Kidney (tissue), 14 donors: ENCODE data around the gene TCERG1L. TPM values are rescaled to one million over a fixed set of nuclear protein-coding genes. Genes with fewer than 3 reads are reported as not detected.

ENCODE experiments used
- DNase-seq, 5 donors: peaks; one replicate each; pipeline ENCODE4 v3.0.0-alpha.2; 2013 to 2020
- FAIRE-seq: peaks from 2 replicates; lab custom pipeline; 2012; peaks lifted over from hg19 to GRCh38; lab: Jason Lieb, UNC
- H3K27ac ChIP-seq, 2 donors: one replicate each; pipeline ENCODE4 v1.7.0; 2013; ENCODE audit warnings: low read depth in 2 of 2, low read length in 2 of 2, inconsistent platforms in 1 of 2
- H3K27me3 ChIP-seq: one replicate; pipeline ENCODE4 v1.7.1; 2013; ENCODE audit warnings: low read length, inconsistent platforms; ENCODE audit not compliant: control insufficient read depth, insufficient read depth
- H3K36me3 ChIP-seq, 3 donors: one replicate each; pipeline versions ENCODE4 v1.7.0 to v1.7.1; 2013; ENCODE audit warnings: low read length in 3 of 3, control low read depth in 1 of 3, inconsistent platforms in 1 of 3; ENCODE audit not compliant: insufficient read depth in 3 of 3, control insufficient read depth in 2 of 3
- H3K4me1 ChIP-seq, 3 donors: one replicate each; pipeline versions ENCODE4 v1.7.0 to v1.7.1; 2013; ENCODE audit warnings: low read length in 3 of 3, inconsistent platforms in 1 of 3, low read depth in 1 of 3; ENCODE audit not compliant: control insufficient read depth in 2 of 3, insufficient read depth in 2 of 3
- H3K4me3 ChIP-seq, 3 donors: one replicate each; pipeline versions ENCODE4 v1.7.0 to v1.8.1; 2013; ENCODE audit warnings: low read length in 3 of 3, control low read depth in 1 of 3, inconsistent platforms in 1 of 3
- H3K9ac ChIP-seq, 3 donors: one replicate each; pipeline versions ENCODE4 v1.7.0 to v1.7.1; 2013; ENCODE audit warnings: low read length in 3 of 3, control low read depth in 1 of 3, inconsistent platforms in 1 of 3
- H3K9me3 ChIP-seq, 3 donors: one replicate each; pipeline versions ENCODE4 v1.7.0 to v1.7.1; 2013; ENCODE audit warnings: low read length in 3 of 3, control low read depth in 1 of 3, inconsistent platforms in 1 of 3; ENCODE audit not compliant: control insufficient read depth in 2 of 3, insufficient read depth in 1 of 3
- CTCF ChIP-seq: IDR thresholded peaks from 3 replicates; pipeline ENCODE4 v1.5.1; 2012; ENCODE audit warnings: mild to moderate bottlenecking, moderate library complexity, borderline replicate concordance; ENCODE audit not compliant: insufficient read depth; ENCODE audit errors: extremely low read depth
- intact Hi-C: fragments of 100-400 bp; cut with DNase I; formaldehyde crosslinking; loops from one replicate; pipeline ENCODE4 v1.11.1; 2022
- polyA plus RNA-seq: library from polyadenylated mRNA; stranded (reverse); fragments of 350-450 nt; fragmentation: Illumina TruSeq; extraction: RNeasy Lipid Tissue Mini Kit (QIAGEN cat#74804); gene quantifications from one replicate; pipeline ENCODE4 v1.2.3, GENCODE V29; 2014; ENCODE audit warnings: low read depth, low replicate concordance; ENCODE audit not compliant: insufficient read depth
- total RNA-seq: library from RNA; stranded (reverse); fragmentation: NEBNext Ultra II Directional; extraction: Animal tissue kit (Norgen Biotek cat#: 25700); gene quantifications from one replicate; pipeline ENCODE4 v1.2.1, GENCODE V29; 2021
- donor health status: control.
- donor health status: control.
- donor health status: control.
- donor health status: control.
- donor health status: control.
- donor health status: DM: yes; HTN: yes; CAD: no.
- donor health status: Normal renal cell carcinoma (clear cell type).

Gene TCERG1L
- total and polyA plus RNA-seq, 2 donors from 2014 or later = not detected

- Histone ChIP-seq H3K9me3 (peaks cover 0 to under 1% (median 0%) of the 10 kb centered on the region in 3 donors), H3K27ac (no peak overlapping the region), H3K4me1 (no peaks in the 10 kb centered on the region), H3K36me3 (no peaks in the 10 kb centered on the region), H3K4me3 (no peak overlapping the region), H3K9ac (no peak overlapping the region), H3K27me3 (no peaks in the 10 kb centered on the region)
- FAIRE-seq = no peak
- TF ChIP-seq CTCF = no peak
- DNase-seq = peak in 2 of 5 donors; percentile 26 to 30
- intact Hi-C loops = no loop called here
Observed at GRCh38 chr10:131187274-131187673, 124.2 kb downstream of the TCERG1L start.

- no peak for FAIRE-seq
Observed at GRCh38 chr10:131186547-131187253, 124.8 kb downstream of the TCERG1L start.

GRCh38 chr10:131184503-131184902, 127.0 kb downstream of the TCERG1L start:
- H3K36me3 ChIP-seq = no peaks in the 10 kb centered on the region
- no peaks in the 10 kb centered on the region for H3K4me1 ChIP-seq
- no peak for TF ChIP-seq CTCF
- intact Hi-C loops = no loop called here
- H3K9ac ChIP-seq = no peak overlapping the region
- peak in 2 of 5 donors; percentile 9 to 28 for DNase-seq
- no peak overlapping the region for H3K27ac ChIP-seq
- no peak overlapping the region for H3K4me3 ChIP-seq
- H3K9me3 ChIP-seq = no peaks in the 10 kb centered on the region
- peaks cover 2% of the 10 kb centered on the region for H3K27me3 ChIP-seq
- no peak for FAIRE-seq

More at GRCh38 chr10:131186547-131187253, 124.8 kb downstream of the TCERG1L start:
- DNase-seq = peak in 1 of 5 donors; percentile 50
- no peaks in the 10 kb centered on the region for H3K4me1 ChIP-seq
- H3K9me3 ChIP-seq = no peaks in the 10 kb centered on the region
- H3K9ac ChIP-seq = no peak overlapping the region
- intact Hi-C loops = no loop called here
- H3K36me3 ChIP-seq = no peaks in the 10 kb centered on the region
- no peak overlapping the region for H3K27ac ChIP-seq
- no peak for TF ChIP-seq CTCF
- no peak overlapping the region for H3K4me3 ChIP-seq
- H3K27me3 ChIP-seq = peaks cover 2% of the 10 kb centered on the region
